Thyroid gland (tissue), 4 donors: ENCODE measurements around the gene RPRD1A. TPM values are rescaled to one million over a fixed set of nuclear protein-coding genes. Genes with fewer than 3 reads are reported as not detected.

Experiments
- DNase-seq, 2 donors: peaks; one replicate each; pipeline ENCODE4 v3.0.0-alpha.2; 2019
- H3K27ac ChIP-seq, 3 donors: fragments of 200-600 bp; sonication (generic); 1 replicate in 2 of 3; 2 replicates in 1 of 3; pipeline ENCODE4 v1.5.1; 2016 to 2019; ENCODE audit warnings: mild to moderate bottlenecking in 1 of 3, moderate library complexity in 1 of 3
- H3K27me3 ChIP-seq: fragments of 200-600 bp; sonication (generic); one replicate; pipeline ENCODE4 v1.5.1; 2019
- H3K36me3 ChIP-seq, 2 donors: fragments of 200-600 bp; sonication (generic); one replicate each; pipeline ENCODE4 v1.5.1; 2016 to 2019
- H3K4me1 ChIP-seq, 2 donors: fragments of 200-600 bp; sonication (generic); one replicate each; pipeline ENCODE4 v1.5.1; 2017 to 2019
- H3K4me3 ChIP-seq, 3 donors: fragments of 200-600 bp; sonication (generic); replicated peaks in 1 of 3; 1 replicate in 2 of 3; 2 replicates in 1 of 3; pipeline ENCODE4 v1.5.1; 2016; ENCODE audit warnings: mild to moderate bottlenecking in 1 of 3
- H3K9me3 ChIP-seq: fragments of 200-600 bp; sonication (generic); one replicate; pipeline ENCODE4 v1.5.1; 2017
- POLR2A ChIP-seq, 2 donors: fragments of 450-650 bp; IDR thresholded peaks; one replicate each; pipeline ENCODE4 v1.6.1; 2017; ENCODE audit warnings: antibody characterized with exemption in 2 of 2, mild to moderate bottlenecking in 2 of 2, moderate library complexity in 1 of 2
- WGBS, 2 donors: methylation state at CpG; one replicate each; pipeline ENCODE4 v1.1.5; 2017; 5-methylcytosine and 5-hydroxymethylcytosine counted together
- intact Hi-C: fragments of 100-400 bp; cut with DNase I; formaldehyde crosslinking; loops from one replicate; pipeline ENCODE4 v1.15.1; 2023
- total RNA-seq, 4 donors: library from RNA; depleted of rRNA; stranded (reverse); fragments of >200 nt; gene quantifications; one replicate each; pipeline ENCODE4 v1.2.3, GENCODE V29; 2016
- TF ChIP-seq, protein P1 (sequence below), 6 experiments: fragments of 200-600 bp in 3 of 6; fragments of 450-650 bp in 3 of 6; sonication (generic) in 3 of 6; IDR thresholded peaks; one replicate each; pipeline ENCODE4 v1.5.1; 2016 to 2019; ENCODE audit warnings: antibody characterized with exemption in 6 of 6, mild to moderate bottlenecking in 2 of 6, inconsistent platforms in 1 of 6, moderate library complexity in 1 of 6

The RPRD1A gene
- total RNA-seq, 4 donors from 2014 or later: 56.8 to 95.6 (median 71.0) TPM

- Histone ChIP-seq H3K27ac (no peak overlapping the region), H3K4me1 (peaks cover 0 to 7% of the 10 kb centered on the region in 2 donors), H3K9me3 (no peaks in the 10 kb centered on the region), H3K36me3 (no peaks in the 10 kb centered on the region), H3K4me3 (no peak overlapping the region), H3K27me3 (no peaks in the 10 kb centered on the region)
- intact Hi-C loops: no loop called here
- no peak for DNase-seq
- TF ChIP-seq, protein P1, sequence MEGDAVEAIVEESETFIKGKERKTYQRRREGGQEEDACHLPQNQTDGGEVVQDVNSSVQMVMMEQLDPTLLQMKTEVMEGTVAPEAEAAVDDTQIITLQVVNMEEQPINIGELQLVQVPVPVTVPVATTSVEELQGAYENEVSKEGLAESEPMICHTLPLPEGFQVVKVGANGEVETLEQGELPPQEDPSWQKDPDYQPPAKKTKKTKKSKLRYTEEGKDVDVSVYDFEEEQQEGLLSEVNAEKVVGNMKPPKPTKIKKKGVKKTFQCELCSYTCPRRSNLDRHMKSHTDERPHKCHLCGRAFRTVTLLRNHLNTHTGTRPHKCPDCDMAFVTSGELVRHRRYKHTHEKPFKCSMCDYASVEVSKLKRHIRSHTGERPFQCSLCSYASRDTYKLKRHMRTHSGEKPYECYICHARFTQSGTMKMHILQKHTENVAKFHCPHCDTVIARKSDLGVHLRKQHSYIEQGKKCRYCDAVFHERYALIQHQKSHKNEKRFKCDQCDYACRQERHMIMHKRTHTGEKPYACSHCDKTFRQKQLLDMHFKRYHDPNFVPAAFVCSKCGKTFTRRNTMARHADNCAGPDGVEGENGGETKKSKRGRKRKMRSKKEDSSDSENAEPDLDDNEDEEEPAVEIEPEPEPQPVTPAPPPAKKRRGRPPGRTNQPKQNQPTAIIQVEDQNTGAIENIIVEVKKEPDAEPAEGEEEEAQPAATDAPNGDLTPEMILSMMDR (IDR thresholded peaks at IDR 0.05): no peak
- no peak for TF ChIP-seq POLR2A (IDR thresholded peaks at IDR 0.05)
- 94% methylated on average over 3 of the region's 3 CpGs for WGBS, 2 donors
Measured at GRCh38 chr18:36020174-36020711, 47.1 kb downstream of the RPRD1A start.

DNA sequence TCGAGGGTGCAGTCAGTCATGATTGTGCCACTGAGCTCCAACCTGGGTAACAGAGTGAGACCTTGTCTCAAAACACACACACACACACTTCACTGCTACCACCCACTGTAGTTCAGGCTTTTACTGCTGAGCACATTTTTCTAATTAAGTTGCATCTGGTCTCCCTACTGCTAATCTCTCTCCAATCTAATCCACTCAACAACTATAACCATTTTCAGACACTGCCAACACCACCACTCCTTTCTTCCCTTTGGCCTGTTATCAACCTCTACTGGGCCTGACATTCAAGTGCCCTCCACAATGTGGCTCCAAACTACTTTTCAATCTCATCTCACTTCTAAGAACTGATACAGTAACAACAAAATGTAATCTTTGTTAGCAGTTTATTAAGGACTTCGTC, 50.1 kb downstream of the RPRD1A start:
- intact Hi-C loops: loop anchor here (2.0 kb wide), 1 partner anchor 268 kb away; no protein-coding TSS in a partner anchor
- Histone ChIP-seq H3K27ac (no peak overlapping the region), H3K27me3 (no peaks in the 10 kb centered on the region), H3K4me1 (peaks cover 0 to 7% of the 10 kb centered on the region in 2 donors), H3K9me3 (no peaks in the 10 kb centered on the region), H3K4me3 (no peak overlapping the region), H3K36me3 (no peaks in the 10 kb centered on the region)
- 21 to 51% methylated on average over 2 of the region's 2 CpGs for WGBS, 2 donors
- DNase-seq: peak in 1 of 2 donors; percentile 49
- TF ChIP-seq, protein P1 (IDR thresholded peaks at IDR 0.05): no peak
- no peak for TF ChIP-seq POLR2A (IDR thresholded peaks at IDR 0.05)

DNA sequence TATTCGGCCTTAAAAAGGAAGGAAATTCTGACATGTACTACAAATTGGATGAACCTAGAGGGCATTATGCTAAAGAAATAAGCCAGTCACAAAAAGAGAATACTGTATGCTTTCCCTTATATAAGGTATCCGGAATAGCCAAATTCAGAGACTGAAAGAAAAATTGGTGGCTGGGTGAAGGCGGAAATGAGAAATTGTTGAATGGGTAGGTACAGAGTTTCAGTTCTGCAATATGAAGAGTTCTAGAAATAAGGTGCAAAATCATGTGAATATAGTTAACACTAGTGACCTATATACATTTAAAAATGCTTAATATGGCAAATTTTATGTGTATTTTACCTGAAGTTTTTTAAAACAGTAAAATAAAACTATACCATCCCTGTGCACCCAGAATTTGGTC, 51.7 kb downstream of the RPRD1A start:
- no peak overlapping the region for H3K4me3 ChIP-seq
- no peak for DNase-seq
- peaks cover 0 to 7% of the 10 kb centered on the region in 2 donors for H3K4me1 ChIP-seq
- no peak overlapping the region for H3K27ac ChIP-seq
- intact Hi-C loops: loop anchor here (2.0 kb wide), 1 partner anchor 269 kb away; no protein-coding TSS in a partner anchor
- TF ChIP-seq POLR2A (IDR thresholded peaks at IDR 0.05): no peak
- no peaks in the 10 kb centered on the region for H3K9me3 ChIP-seq
- no peaks in the 10 kb centered on the region for H3K36me3 ChIP-seq
- no peaks in the 10 kb centered on the region for H3K27me3 ChIP-seq
- WGBS, 2 donors: 95% methylated on average over 3 of the region's 3 CpGs

- DNase-seq: no peak
- intact Hi-C loops: no loop called here
- Histone ChIP-seq H3K9me3 (no peaks in the 10 kb centered on the region), H3K4me1 (peaks cover 0 to 7% of the 10 kb centered on the region in 2 donors), H3K27me3 (no peaks in the 10 kb centered on the region), H3K4me3 (no peak overlapping the region), H3K36me3 (no peaks in the 10 kb centered on the region), H3K27ac (no peak overlapping the region)
- 94 to 99% methylated on average over 2 of the region's 2 CpGs for WGBS, 2 donors
- TF ChIP-seq POLR2A (IDR thresholded peaks at IDR 0.05): no peak
- TF ChIP-seq, protein P1 (IDR thresholded peaks at IDR 0.05): no peak
Measured at GRCh38 chr18:36012891-36013290, 54.5 kb downstream of the RPRD1A start.

DNA sequence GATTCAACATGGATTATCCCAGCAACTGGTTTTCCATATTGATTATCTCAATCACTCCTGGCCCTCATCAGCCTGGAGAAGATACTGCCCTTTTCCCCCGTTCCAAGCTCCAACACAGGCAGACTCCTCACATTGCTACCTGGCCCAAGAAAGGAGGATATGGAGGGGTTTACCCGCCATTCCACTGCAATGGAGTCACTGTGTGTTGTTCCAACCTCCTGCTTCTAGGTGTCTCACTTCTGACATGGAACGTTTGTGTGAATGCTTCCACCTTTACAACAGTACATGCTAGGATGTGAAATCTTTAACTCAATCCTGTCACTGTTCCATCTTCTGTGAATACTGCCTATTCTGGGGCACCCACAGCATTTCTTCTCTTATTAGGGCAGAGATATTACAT, 58.1 kb downstream of the RPRD1A start:
- H3K27me3 ChIP-seq: no peaks in the 10 kb centered on the region
- no peak for TF ChIP-seq POLR2A (IDR thresholded peaks at IDR 0.05)
- TF ChIP-seq, protein P1 (IDR thresholded peaks at IDR 0.05): no peak
- no peaks in the 10 kb centered on the region for H3K36me3 ChIP-seq
- no peak overlapping the region for H3K27ac ChIP-seq
- no peak for DNase-seq
- H3K4me3 ChIP-seq: no peak overlapping the region
- 76 to 82% methylated on average over 3 of the region's 3 CpGs for WGBS, 2 donors
- no peaks in the 10 kb centered on the region for H3K4me1 ChIP-seq
- intact Hi-C loops: no loop called here
- H3K9me3 ChIP-seq: no peaks in the 10 kb centered on the region
